T-helper 1 cell (primary cell): ENCODE measurements around the gene PHLDA2.
"Not testable (repeated sequence)": the region's sequence is repeated elsewhere in the genome, so short reads cannot be mapped to it uniquely, and the experiment has no call there.

Experiments used
- DNase-seq, 5 donors: peaks; one replicate each; pipeline ENCODE4 v3.0.0-alpha.2; 2012 to 2020

Gene PHLDA2

DNA sequence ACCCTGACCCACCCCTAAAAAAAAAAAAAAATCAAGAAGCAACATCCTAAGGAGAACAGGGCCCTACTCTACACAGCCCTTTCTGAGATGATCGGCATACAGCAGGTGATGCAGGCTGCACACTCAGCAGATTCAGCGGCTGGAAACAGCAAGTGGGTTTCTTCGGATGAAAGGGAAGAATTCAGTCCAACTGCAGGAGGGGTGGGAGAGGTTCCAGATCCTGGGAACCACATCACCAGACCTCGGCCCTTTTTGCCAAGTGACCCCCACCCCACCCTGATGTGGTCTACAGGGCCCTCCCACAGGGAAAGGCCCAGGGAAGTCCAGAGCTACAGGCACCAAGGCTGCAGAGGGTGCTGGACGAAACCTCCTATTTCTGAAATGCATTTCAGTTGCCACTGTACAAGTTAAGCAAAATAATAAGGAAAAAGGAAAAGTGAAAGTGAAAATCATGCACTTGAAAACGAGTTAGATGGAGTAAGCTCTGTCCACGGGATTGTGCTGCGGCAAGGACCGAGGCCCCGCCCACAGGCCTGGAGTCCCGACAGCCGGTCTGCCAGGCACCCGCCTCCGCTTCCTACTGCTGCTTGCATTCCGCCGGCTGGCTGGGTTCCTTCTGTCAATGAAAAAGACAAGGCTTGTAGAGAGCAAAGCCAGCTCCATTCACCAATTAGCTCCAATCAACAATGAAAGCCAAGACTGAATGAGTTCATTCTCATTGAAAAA lies 16.0 kb upstream of the PHLDA2 start:
- peak in 3 of 5 donors; percentile 26 to 58 (median 47) for DNase-seq

- no peak for DNase-seq
These were observed 15.3 kb upstream of the PHLDA2 start for GRCh38 chr11:2944530-2944929.

GRCh38 chr11:2943711-2944118 lies 14.5 kb upstream of the PHLDA2 start:
- DNase-seq, result no peak

GRCh38 chr11:2942872-2943710 lies 13.9 kb upstream of the PHLDA2 start:
- no peak for DNase-seq

DNA sequence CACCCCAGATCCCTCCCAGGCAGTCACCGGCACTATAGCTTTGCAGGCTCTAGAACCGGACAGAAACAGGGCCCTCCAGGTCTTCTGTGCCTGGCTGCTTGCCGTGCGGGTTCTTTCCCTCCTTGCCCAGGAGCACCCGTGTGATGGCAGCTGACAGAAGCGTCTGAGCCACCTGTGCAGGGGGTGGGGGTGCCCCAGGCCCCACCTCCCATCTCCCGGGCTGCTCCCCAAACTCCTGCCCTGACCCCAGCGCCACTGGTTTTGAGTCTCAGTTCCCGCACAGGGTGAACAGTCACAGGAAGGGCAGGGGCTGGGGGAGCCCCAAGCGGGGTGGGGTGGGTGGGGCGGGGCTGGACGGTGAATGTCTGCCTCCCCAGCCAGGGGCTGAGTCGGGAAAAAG lies 13.2 kb upstream of the PHLDA2 start:
- no peak for DNase-seq

- DNase-seq, result no peak
These were observed 12.0 kb upstream of the PHLDA2 start for GRCh38 chr11:2940921-2941821.

DNA sequence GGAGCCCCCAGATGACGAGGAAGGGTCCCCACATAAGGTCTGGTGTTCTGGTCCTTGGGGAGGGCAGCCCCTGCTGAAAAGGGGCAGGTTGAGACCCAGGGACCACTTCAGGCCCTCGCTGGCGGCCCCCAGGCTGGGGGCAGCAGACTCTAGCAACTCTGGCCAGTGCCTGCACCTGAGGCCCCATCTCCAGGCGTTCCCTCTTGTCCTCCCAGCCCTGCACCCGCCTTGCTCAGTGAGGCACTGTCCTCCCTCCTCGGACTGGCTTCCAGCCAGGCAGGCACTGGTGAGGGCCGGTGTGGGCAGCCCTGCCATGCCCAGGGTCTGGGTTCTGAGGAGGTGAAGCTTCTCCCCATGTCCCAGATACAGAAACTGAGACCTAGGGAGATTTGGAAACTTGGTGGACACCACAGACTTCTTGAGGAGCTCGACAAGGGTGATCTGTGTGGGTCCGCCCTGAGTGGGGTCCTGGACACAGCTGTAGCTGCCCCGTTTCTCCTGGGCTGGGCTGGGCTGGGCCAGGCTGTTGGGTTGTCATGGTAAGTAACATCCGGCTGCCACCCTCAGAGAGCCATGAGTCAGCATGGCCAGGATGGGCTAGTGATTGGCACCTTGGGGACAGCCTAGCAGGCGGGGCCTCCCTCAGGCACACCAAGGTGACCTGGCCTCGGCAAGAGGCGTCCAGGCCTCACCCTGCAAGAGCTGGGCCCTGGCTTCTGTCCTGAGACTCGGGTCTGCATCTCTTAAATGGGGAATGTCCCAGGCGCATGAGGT lies 11.1 kb upstream of the PHLDA2 start:
- peak in 2 of 5 donors; percentile 22 to 50 for DNase-seq

DNA sequence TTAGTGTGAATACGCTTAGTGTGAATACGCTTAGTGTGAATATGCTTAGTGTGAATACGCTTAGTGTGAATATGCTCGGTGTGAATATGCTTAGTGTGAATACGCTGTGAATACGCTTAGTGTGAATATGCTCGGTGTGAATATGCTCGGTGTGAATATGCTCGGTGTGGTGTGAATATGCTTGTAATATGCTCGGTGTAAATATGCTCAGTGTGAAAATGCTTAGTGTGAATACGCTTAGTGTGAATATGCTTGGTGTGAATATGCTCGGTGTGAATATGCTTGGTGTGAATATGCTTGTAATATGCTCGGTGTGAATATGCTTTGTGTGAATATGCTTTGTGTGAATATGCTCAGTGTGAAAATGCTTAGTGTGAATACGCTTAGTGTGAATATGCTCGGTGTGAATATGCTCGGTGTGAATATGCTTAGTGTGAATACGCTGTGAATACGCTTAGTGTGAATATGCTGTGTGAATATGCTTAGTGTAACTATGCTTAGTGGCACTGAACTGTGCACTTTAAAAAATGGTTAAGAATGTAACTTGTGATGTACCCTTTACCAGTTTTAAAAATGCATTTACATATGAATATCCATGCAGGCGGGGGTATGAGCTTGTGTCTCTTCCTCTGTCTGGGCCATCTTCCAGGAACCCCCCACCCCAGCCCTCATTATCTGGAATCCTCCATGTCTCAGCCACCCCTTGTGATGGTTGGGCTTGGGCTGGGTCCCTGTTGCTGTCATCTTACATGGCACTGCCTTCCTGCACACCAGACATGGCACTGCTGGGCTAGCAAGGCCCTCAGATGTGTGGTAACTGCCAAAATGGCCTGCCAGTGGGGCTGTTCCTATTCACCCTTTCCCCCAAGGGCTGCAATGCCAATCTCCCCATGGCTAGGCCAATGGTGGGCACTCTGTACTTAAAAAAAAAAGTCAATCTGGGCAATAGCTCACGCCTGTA lies 9.5 kb upstream of the PHLDA2 start:
- not testable (repeated sequence) for DNase-seq

DNA sequence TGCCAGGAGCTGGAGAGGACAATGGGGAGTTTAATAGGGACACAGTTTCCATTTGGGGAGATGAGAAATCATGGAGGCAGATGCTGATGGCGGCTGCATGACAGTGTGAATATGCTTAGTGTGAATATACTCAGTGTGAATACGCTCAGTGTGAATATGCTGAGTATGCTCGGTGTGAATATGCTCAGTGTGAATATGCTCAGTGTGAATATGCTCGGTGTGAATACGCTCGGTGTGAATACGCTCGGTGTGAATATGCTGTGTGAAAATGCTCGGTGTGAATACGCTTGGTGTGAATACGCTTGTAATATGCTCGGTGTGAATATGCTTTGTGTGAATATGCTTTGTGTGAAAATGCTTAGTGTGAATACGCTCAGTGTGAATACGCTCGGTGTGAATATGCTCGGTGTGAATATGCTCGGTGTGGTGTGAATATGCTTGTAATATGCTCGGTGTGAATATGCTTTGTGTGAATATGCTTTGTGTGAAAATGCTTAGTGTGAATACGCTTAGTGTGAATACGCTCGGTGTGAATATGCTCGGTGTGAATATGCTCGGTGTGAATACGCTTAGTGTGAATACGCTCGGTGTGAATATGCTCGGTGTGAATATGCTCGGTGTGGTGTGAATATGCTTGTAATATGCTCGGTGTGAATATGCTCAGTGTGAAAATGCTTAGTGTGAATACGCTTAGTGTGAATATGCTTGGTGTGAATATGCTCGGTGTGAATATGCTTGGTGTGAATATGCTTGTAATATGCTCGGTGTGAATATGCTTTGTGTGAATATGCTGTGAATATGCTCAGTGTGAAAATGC lies 8.6 kb upstream of the PHLDA2 start:
- DNase-seq, result not testable (repeated sequence)

GRCh38 chr11:2934611-2935239 lies 5.5 kb upstream of the PHLDA2 start:
- DNase-seq, result no peak

GRCh38 chr11:2934021-2934550 lies 4.9 kb upstream of the PHLDA2 start:
- no peak for DNase-seq

DNA sequence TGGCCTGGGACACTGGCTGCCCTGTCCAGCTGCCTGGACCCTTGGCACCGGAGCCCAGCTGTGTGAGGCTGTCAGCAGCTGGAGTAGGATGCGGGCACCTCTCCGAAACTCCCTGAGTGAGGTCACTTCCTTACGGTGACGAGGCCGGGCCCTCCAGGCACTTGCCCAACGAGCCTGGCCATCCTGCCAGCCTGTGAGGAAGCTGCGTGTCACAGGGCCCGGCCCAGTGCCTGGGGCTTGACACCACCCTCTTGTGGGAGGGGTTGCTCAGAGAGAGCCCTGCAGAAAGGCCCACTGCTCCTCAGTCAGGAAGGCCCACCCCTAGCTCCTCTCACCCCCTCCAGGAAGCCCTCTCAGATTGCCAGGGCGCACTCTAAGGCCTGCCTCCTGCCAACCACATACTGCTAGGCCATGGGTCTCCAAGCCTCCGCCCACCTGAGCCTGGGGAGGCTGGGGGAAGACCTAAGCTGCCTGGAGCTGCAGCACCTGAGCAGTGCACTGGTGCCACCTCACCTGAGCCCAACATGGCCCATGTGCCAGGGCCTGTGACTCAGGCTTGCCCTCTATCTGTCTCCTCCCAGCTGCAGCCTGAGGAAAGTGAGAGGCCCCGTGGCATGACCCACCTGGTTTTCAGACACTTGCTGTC lies 4.3 kb upstream of the PHLDA2 start:
- peak in 4 of 5 donors; percentile 25 to 94 (median 36) for DNase-seq

GRCh38 chr11:2932850-2933251 lies 3.6 kb upstream of the PHLDA2 start:
- no peak for DNase-seq

DNA sequence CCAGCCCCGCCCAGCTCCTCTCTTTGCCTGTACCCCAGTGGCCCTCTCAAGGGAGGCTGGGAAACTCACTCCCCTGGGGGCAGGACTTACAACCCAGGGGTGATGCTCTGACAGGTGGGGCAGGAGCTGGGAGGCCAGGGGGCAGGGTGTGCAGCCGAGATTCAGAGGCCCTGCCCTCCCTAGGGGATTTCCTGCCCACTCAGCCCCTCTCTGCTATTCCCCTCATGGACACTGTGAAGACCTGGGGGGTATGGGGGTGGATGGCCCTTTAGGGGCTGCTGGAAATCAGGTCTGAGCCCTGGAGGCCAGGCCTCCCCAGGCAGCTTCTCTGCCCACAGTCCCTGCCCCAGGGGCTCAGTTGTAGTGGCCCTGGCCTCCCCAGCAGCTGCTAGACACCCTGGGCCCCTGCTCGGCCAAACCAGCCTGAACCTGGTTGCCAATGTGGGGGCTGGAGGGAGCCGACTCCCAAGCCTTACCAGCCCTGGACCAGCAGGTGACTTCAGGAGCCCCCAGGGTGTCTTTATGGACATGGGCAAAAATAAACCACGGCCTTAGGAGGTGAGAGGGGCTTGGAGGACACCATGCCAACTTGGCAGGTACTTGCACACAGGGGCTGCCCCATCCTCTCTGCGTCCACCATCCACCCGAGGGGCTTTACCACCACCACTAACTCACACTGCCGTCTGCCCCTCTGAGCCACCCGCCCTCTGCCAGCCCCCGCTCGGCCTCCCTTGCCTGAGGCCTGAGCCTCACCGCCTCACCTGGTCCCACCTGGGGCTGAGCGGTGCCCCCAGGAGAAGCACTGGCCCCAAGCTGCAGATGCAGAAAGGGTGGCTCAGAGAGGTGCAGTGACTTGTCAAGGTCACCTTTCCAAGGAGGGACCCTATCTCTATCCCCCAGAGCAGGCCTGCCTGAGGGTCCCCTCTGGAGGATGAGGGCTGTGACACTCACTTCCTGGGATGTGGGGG lies 2.8 kb upstream of the PHLDA2 start:
- no peak for DNase-seq

- DNase-seq, result no peak
These were observed 2.2 kb upstream of the PHLDA2 start for GRCh38 chr11:2931420-2931746.

GRCh38 chr11:2930704-2931419 lies 1.6 kb upstream of the PHLDA2 start:
- peak in 1 of 5 donors; percentile 59 for DNase-seq
